Right lobe of liver (tissue), 6 donors: ENCODE data around the gene CERT1. TPM values are rescaled to one million over a fixed set of nuclear protein-coding genes. Genes with fewer than 3 reads are reported as not detected.

ENCODE experiments used
- ATAC-seq, 4 donors: fragments of 200-7000 bp; cut with Tn5 transposase; one replicate each; pipeline ENCODE4 v1.9.1; 2020; ENCODE audit warnings: mild to moderate bottlenecking in 4 of 4, moderate library complexity in 4 of 4
- DNase-seq, 3 donors: peaks; one replicate each; pipeline ENCODE4 v3.0.0-alpha.2; 2020
- H3K27ac ChIP-seq, 3 donors: fragments of 200-600 bp; one replicate each; pipeline ENCODE4 v1.8.0; 2022
- H3K27me3 ChIP-seq, 2 donors: fragments of 200-600 bp; one replicate each; pipeline ENCODE4 v1.8.0; 2022
- H3K36me3 ChIP-seq, 4 donors: fragments of 200-600 bp; sonication (generic) in 1 of 4; one replicate each; pipeline versions ENCODE4 v1.5.1 to v1.8.0; 2017 to 2022; ENCODE audit warnings: control low read depth in 1 of 4
- H3K4me1 ChIP-seq, 4 donors: fragments of 200-600 bp; sonication (generic) in 1 of 4; one replicate each; pipeline versions ENCODE4 v1.5.1 to v1.8.0; 2017 to 2022; ENCODE audit warnings: control low read depth in 1 of 4
- H3K4me3 ChIP-seq, 3 donors: fragments of 200-600 bp; one replicate each; pipeline ENCODE4 v1.8.0; 2022
- H3K9me3 ChIP-seq, 4 donors: fragments of 200-600 bp; sonication (generic) in 1 of 4; one replicate each; pipeline versions ENCODE4 v1.5.1 to v1.8.0; 2017 to 2022; ENCODE audit warnings: control low read depth in 1 of 4
- CTCF ChIP-seq, 4 donors: fragments of 200-600 bp in 3 of 4; fragments of 450-650 bp in 1 of 4; IDR thresholded peaks; one replicate each; pipeline versions ENCODE4 v1.5.1 to v1.8.0; 2016 to 2022; ENCODE audit warnings: antibody characterized with exemption in 4 of 4, mild to moderate bottlenecking in 2 of 4
- POLR2A ChIP-seq: fragments of 450-650 bp; IDR thresholded peaks from one replicate; pipeline ENCODE4 v1.6.1; 2017; ENCODE audit warnings: antibody characterized with exemption, mild to moderate bottlenecking
- WGBS: methylation state at CpG from one replicate; pipeline ENCODE4 v1.1.6; 2018; ENCODE audit warnings: low coverage, low lambda C conversion rate; ENCODE audit not compliant: insufficient coverage; ENCODE audit errors: missing lambda C conversion rate; 5-methylcytosine and 5-hydroxymethylcytosine counted together
- intact Hi-C, 2 donors: fragments of 100-400 bp; cut with DNase I; formaldehyde crosslinking; loops; one replicate each; pipeline versions ENCODE4 v1.11.2 to v1.14.1; 2022
- small RNA-seq, 2 experiments: library from RNA; depleted of rRNA; stranded (forward); fragments of <200 nt; gene quantifications; one replicate each; pipeline ENCODE3, GENCODE V24; 2016
- total RNA-seq, 6 experiments: library from RNA; depleted of rRNA in 2 of 6; stranded (reverse); fragments of >200 nt in 2 of 6; fragmentation: NEBNext Ultra II Directional in 3 of 6; extraction: Animal tissue kit (Norgen Biotek cat#: 25700) in 3 of 6; gene quantifications; one replicate each; pipeline versions ENCODE4 v1.1.0 to v1.2.4, GENCODE V29; 2016 to 2023
- donor health status: DM: no; HTN: yes; CAD: no.
- donor health status: DM: no; HTN: no; CAD: no.
- donor health status: DM: no; HTN: no; CAD: no.
- donor health status: DM: no; HTN: yes; CAD: no.
- donor health status: DM: no; HTN: yes; CAD: no.

CERT1 gene
- total RNA-seq, 6 experiments from 2014 or later: 14.6 to 25.5 (median 19.7) TPM

- H3K9me3 ChIP-seq: no peaks in the 10 kb centered on the region
- ATAC-seq: peak; percentile 57 to 67 (median 64)
- no peak for DNase-seq
- peaks cover 0 to 14% (median 0%) of the 10 kb centered on the region in 4 donors for H3K4me1 ChIP-seq
- no peaks in the 10 kb centered on the region for H3K27me3 ChIP-seq
- peak overlapping the region in 2 of 3 donors; percentile 19 to 49 for H3K27ac ChIP-seq
- no peaks in the 10 kb centered on the region for H3K36me3 ChIP-seq
- no peak overlapping the region for H3K4me3 ChIP-seq
- WGBS: 50% methylated on average over 4 of the region's 4 CpGs
- intact Hi-C loops: no loop called here
- TF ChIP-seq POLR2A: no peak
- TF ChIP-seq CTCF (IDR thresholded peaks at IDR 0.05): peak in 2 of 4 donors; percentile 7 to 23
Observed at GRCh38 chr5:75331095-75332090, 180.0 kb downstream of the CERT1 start.

GRCh38 chr5:75330404-75330803, 181.0 kb downstream of the CERT1 start:
- H3K36me3 ChIP-seq: no peaks in the 10 kb centered on the region
- WGBS: 79% methylated on average over 7 of the region's 7 CpGs
- no peaks in the 10 kb centered on the region for H3K27me3 ChIP-seq
- DNase-seq (no peak), ATAC-seq (no peak)
- H3K27ac ChIP-seq: no peak overlapping the region
- no peak for TF ChIP-seq CTCF (IDR thresholded peaks at IDR 0.05)
- TF ChIP-seq POLR2A: no peak
- intact Hi-C loops: no loop called here
- H3K4me1 ChIP-seq: peaks cover 0 to 19% (median 0%) of the 10 kb centered on the region in 4 donors
- H3K4me3 ChIP-seq: no peak overlapping the region
- H3K9me3 ChIP-seq: no peaks in the 10 kb centered on the region

Small RNAs within 50 kb of the gene (small RNA-seq; reads per million reads assigned to genes)
- gene RNU7-175P: 0 reads per million in 2 experiments

Other genes starting within 250 kb of the CERT1 start
- 10 to 100 TPM in 5 of 6 experiments, 1 to 10 TPM in 1; 9.6 to 89.6 (median 22.2) TPM for gene HMGCR, start 174.4 kb downstream of the CERT1 start, total RNA-seq
- gene POLK, start 262 bp upstream of the CERT1 start, total RNA-seq: 10 to 100 TPM; 11.5 to 16.3 (median 14.1) TPM
- under 1 TPM in 2 of 6 experiments, not detected in 4; 0.17 to 0.26 TPM for gene ANKDD1B, start 99.8 kb upstream of the CERT1 start, total RNA-seq
- gene POC5, start 205.8 kb upstream of the CERT1 start, total RNA-seq: 10 to 100 TPM in 1 of 6 experiments, 1 to 10 TPM in 5; 1.8 to 10.0 (median 2.8) TPM